GM12874 (cell line): ENCODE measurements around the gene LEF1.

Experiments
- TF ChIP-seq, protein P1 (sequence below): IDR thresholded peaks from 2 replicates; pipeline ENCODE4 v1.5.1; 2011; ENCODE audit warnings: low read depth, mild to moderate bottlenecking, control low read depth, low read length, moderate library complexity; ENCODE audit not compliant: insufficient read depth

LEF1 gene

DNA sequence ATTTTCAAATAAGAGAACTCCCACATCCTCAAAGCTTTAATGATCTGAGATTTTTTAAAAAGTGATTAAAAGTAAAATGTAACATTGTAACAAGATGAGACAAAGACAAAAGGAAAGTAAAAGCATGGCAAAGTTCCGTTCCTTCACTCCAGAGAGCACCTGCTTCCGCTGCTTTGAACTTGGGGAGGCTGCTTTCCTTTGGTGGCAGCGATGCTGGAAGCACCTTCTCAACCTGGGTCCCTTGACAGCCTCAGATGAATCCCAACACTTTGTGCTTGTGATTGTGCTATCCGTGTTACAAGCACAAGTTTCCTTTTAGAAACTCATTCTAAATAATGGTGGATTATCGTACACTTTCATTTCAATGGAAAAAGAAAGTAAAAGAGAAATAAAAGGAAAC lies 119.3 kb downstream of the LEF1 start:
- TF ChIP-seq, protein P1, sequence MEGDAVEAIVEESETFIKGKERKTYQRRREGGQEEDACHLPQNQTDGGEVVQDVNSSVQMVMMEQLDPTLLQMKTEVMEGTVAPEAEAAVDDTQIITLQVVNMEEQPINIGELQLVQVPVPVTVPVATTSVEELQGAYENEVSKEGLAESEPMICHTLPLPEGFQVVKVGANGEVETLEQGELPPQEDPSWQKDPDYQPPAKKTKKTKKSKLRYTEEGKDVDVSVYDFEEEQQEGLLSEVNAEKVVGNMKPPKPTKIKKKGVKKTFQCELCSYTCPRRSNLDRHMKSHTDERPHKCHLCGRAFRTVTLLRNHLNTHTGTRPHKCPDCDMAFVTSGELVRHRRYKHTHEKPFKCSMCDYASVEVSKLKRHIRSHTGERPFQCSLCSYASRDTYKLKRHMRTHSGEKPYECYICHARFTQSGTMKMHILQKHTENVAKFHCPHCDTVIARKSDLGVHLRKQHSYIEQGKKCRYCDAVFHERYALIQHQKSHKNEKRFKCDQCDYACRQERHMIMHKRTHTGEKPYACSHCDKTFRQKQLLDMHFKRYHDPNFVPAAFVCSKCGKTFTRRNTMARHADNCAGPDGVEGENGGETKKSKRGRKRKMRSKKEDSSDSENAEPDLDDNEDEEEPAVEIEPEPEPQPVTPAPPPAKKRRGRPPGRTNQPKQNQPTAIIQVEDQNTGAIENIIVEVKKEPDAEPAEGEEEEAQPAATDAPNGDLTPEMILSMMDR = no peak

DNA sequence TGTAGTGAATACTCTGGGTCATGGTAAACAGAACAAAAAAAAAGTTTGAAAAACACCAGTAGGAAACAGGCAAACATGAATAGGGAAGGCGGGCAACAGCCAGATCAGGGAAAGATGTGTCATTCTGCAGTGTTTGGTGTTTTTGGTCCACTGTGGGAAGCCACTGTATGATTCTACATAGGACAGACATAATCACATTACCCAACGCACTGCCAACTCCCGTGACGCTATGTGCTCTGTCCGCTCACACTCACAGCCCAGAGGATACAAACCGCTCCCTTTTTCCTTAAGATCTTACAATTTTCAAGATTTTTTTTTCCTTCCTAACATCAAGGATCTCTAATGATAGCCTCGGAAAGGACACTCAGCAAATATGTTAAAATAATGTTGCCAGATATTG lies 119.7 kb downstream of the LEF1 start:
- TF ChIP-seq, protein P1 = no peak

DNA sequence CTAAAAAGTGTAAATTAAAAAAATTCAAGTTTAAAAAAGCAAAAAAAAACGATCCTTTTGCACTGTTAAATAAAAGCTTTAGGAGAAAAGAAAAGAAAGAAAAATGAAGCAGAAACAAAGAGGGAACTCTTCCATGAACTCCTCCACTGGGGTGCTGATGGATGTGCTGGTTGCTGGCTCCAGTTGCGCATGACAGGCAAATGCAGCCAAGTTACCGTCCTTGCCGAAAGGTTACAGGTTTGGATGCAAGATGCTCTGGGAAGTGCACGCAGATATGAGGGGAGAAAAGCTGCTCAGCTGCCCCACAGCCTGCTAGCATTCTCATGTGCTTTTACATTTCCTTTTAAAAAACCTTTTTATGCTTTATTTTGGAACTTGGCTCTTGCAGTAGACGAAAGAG lies 120.6 kb downstream of the LEF1 start:
- TF ChIP-seq, protein P1 = no peak

DNA sequence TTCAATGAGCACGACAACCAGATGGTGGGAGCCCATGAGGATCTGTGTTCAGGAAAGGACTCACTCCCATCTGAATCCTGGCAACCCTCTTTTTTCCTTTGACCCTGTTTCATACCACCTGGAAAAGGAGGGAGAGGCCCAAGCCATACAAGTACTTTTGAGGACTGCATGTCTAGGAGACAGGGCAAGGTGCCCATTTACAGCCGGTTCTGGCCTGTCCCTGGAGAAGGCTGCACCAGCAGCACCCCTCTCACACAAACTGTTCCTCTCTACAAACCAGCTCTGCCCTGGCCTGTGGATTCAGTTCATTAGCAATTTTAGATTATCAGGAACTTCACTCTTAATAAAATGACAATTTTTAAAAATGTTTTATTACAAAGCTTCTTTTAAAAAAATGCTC lies 121.5 kb downstream of the LEF1 start:
- TF ChIP-seq, protein P1 = no peak

DNA sequence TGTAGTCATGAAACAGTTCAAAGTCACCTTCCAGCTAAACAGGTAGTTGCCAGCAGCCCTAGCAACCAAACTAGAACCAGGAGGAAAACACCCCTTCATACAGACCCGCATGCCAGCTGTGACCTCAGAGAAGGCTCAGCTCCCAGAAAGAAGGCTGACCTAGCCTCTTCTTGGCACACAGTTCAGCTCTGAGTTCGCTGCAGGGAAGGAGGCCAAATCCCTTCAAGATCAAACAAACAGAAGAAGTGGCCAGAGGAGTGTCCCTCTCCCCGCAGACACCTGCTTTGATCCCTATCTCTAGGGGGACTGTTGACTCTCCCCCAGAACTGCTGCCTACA lies 123.1 kb downstream of the LEF1 start:
- TF ChIP-seq, protein P1 = no peak

DNA sequence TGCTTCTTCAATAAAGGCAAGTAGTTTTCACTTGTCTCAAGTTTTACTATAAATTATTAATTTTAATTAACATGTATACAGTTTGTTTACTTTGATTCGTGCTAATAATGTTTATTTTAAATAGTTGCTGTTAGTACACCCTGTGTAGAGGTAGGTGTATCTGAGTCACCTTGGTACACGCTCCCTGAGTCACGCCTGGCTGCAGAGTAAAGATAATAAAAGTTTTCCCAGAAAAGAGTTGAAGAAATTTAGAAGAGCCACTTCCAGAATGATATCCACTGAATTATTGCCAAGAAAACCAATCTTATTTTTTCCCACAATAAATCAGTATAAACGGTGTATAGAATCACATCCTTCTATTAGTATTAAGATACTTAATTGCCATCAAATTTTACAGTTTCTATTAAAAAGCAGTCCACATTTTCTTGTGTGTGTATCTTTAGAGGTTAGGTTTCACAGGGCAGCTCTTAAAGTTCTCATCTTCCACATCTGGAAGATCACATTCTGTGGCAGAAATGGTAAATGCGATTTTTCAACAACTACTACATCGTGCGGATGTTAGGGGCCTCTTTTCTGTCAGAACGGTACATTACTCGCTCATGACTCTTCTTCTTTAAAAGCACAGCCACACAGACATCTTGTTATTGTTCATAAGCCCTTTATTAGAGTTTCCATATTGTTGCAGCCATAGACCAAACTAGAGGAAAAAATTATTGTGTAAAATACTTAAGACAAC lies 123.6 kb downstream of the LEF1 start:
- TF ChIP-seq, protein P1 = no peak

DNA sequence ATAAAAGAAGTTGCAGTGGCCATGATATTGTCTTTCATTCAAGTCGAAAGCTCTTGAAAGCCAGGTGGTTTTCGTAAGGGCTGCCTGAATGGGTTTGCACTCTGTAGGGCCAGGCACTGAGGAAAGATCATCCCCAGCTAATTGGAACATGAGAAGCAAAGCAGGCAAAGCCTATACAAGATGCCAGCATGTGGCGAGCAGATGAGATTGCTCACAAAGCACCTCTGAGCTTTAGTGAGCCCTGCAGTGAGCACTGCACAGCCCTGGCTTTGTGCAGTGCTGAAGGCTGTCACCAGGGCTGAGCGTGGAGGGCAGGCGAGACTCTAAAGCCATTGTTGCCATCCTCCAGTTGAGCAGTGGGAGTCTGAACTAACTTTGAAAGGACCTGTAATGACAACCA lies 125.2 kb downstream of the LEF1 start:
- TF ChIP-seq, protein P1 = no peak

DNA sequence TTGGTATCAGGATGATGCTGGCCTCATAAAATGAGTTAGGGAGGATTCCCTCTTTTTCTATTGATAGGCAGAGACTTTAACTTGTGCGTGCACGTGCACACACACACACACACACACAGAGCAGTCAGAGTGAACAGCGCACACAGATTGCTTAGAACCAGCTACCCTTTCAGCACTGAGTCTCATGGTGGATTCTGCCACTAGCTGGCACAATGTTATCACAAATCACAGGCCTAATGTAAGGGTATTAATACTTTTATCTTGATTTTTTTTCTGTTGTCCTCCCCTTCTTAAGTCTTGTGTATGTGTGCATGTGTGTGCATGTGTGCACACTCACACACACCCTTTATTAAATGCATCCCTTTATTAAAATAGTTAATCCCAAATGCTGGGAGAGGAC lies 125.8 kb downstream of the LEF1 start:
- TF ChIP-seq, protein P1 = no peak
